Measurements from ENCODE around the gene YOD1.

Gene YOD1

DNA sequence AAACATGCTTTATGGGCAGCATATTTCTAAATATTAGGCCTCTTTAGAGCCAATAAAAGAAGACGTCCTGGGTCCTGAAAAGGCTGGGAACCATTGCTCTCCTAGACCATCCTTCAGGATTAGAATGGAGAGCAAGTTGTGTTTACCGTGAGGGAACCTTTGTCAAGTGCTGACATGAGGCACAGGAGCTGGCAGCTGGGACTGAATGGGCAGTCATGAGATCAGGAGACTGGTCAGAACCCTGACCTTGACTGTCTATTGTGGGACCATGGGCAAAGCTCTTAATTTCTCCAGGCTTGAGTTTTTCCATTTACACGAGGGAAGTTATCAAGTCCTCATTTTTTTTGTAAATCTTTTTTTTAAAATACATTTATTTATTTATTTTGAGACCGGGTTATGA lies 7.2 kb upstream of the YOD1 start:
- Histone ChIP-seq H3K9ac (ENCODE audit: low read length) (no peak overlapping the region), H2AK5ac (ENCODE audit: low read length) (no peak overlapping the region), H2BK15ac (replicated peaks; ENCODE audit: low read depth) (no peak overlapping the region), H4K8ac (ENCODE audit: low read depth, low read length) (no peak overlapping the region), H3K18ac (ENCODE audit: low read length) (no peak overlapping the region), H3K23ac (ENCODE audit: low read length) (no peak overlapping the region), H3K79me2 (ENCODE audit: control insufficient read depth, insufficient read depth, low read length) (no peaks in the 10 kb centered on the region), H2BK120ac (ENCODE audit: low read depth, low read length) (no peak overlapping the region), H3K4me1 (ENCODE audit: control insufficient read depth, low read depth, low read length) (no peaks in the 10 kb centered on the region), H3K4me2 (ENCODE audit: low read length) (no peak overlapping the region), H3K79me1 (ENCODE audit: low read length) (no peaks in the 10 kb centered on the region), H3K36me3 (ENCODE audit: control insufficient read depth, insufficient read depth, low read length) (no peaks in the 10 kb centered on the region), H4K5ac (ENCODE audit: low read length) (no peak overlapping the region), H3K4me3 (ENCODE audit: low read length) (no peak overlapping the region), H3K27ac (ENCODE audit: low read depth, low read length) (no peak overlapping the region), H3K27me3 (ENCODE audit: insufficient read depth, low read length, poor library complexity) (no peaks in the 10 kb centered on the region), H3K56ac (ENCODE audit: low read length) (no peak overlapping the region), H3K4ac (ENCODE audit: low read depth, low read length) (no peak overlapping the region), H2BK5ac (ENCODE audit: low read length) (no peak overlapping the region)
- no peak for DNase-seq
- WGBS (ENCODE audit: extremely low coverage, insufficient coverage, low lambda C conversion rate) = no CpG with 5 or more reads among the region's 4 CpGs

DNA sequence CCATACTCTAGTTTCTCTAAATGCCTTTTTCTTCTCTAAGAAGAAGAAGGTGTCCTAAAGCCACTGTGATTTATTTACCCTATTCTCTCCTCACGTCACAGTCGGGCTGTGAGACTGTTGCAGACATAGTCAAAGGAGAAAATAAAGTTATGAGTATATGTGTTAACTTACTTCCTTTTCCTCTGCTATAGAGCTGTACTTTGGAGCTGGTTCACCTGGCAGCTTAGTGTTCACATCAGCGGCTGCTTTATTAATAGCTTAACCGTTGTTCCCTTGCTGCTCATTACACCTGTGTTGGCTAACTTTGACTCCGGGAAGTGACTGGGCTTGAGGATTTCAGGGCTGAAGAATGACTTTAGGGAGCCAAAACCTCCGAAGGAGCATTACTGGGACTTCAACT lies 5.7 kb upstream of the YOD1 start:
- DNase-seq = no peak
- H3K36me3 ChIP-seq (ENCODE audit: control insufficient read depth, insufficient read depth, low read length) = no peaks in the 10 kb centered on the region
- no peaks in the 10 kb centered on the region for H3K4me1 ChIP-seq (ENCODE audit: control insufficient read depth, low read depth, low read length)
- no peak overlapping the region for H3K23ac ChIP-seq (ENCODE audit: low read length)
- H3K9ac ChIP-seq (ENCODE audit: low read length) = no peak overlapping the region
- no peak overlapping the region for H4K8ac ChIP-seq (ENCODE audit: low read depth, low read length)
- no peak overlapping the region for H3K27ac ChIP-seq (ENCODE audit: low read depth, low read length)
- H3K4ac ChIP-seq (ENCODE audit: low read depth, low read length) = no peak overlapping the region
- H3K4me3 ChIP-seq (ENCODE audit: low read length) = no peak overlapping the region
- H2AK5ac ChIP-seq (ENCODE audit: low read length) = no peak overlapping the region
- no peak overlapping the region for H3K56ac ChIP-seq (ENCODE audit: low read length)
- H2BK120ac ChIP-seq (ENCODE audit: low read depth, low read length) = no peak overlapping the region
- no peak overlapping the region for H3K18ac ChIP-seq (ENCODE audit: low read length)
- H3K27me3 ChIP-seq (ENCODE audit: insufficient read depth, low read length, poor library complexity) = no peaks in the 10 kb centered on the region
- no peaks in the 10 kb centered on the region for H3K79me1 ChIP-seq (ENCODE audit: low read length)
- no peak overlapping the region for H4K5ac ChIP-seq (ENCODE audit: low read length)
- no CpG with 5 or more reads among the region's 6 CpGs for WGBS (ENCODE audit: extremely low coverage, insufficient coverage, low lambda C conversion rate)
- H3K79me2 ChIP-seq (ENCODE audit: control insufficient read depth, insufficient read depth, low read length) = no peaks in the 10 kb centered on the region
- H2BK5ac ChIP-seq (ENCODE audit: low read length) = no peak overlapping the region
- H3K4me2 ChIP-seq (ENCODE audit: low read length) = no peak overlapping the region
- no peak overlapping the region for H2BK15ac ChIP-seq (replicated peaks; ENCODE audit: low read depth)

DNA sequence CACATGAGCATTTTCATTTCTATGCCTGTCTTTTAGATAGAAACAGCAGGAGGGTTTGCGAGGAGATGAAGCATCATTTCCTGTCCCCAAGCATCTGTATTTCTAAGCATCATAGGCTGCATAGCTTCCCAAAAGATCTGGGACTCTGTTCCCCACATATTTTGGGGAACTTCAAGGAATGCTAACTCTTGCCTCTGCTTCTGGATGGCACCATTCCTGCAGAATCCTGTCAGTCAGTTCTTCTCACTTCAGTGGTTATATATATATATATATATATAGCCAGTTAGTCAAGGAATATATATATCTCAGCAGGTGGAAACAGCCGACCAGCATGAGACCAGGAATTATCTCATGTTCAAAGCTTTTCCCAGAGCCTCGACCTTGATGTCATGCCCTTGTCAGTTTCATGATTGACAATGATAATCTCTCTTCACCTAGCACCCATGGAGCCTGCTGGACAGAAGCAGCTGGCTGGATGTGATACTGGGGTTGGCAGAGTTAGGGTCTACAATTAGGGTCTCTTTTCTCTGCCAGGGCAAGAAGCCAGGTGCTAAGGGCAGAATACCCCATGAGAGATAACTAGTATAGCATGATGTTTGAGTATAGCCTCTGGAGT lies 4.5 kb upstream of the YOD1 start:
- H2AK5ac ChIP-seq (ENCODE audit: low read length) = no peak overlapping the region
- no peak overlapping the region for H4K8ac ChIP-seq (ENCODE audit: low read depth, low read length)
- no peaks in the 10 kb centered on the region for H3K27me3 ChIP-seq (ENCODE audit: insufficient read depth, low read length, poor library complexity)
- no peaks in the 10 kb centered on the region for H3K79me1 ChIP-seq (ENCODE audit: low read length)
- no peak overlapping the region for H3K56ac ChIP-seq (ENCODE audit: low read length)
- H3K27ac ChIP-seq (ENCODE audit: low read depth, low read length) = no peak overlapping the region
- no peak overlapping the region for H3K23ac ChIP-seq (ENCODE audit: low read length)
- no peak overlapping the region for H2BK120ac ChIP-seq (ENCODE audit: low read depth, low read length)
- no peak overlapping the region for H3K4ac ChIP-seq (ENCODE audit: low read depth, low read length)
- WGBS (ENCODE audit: extremely low coverage, insufficient coverage, low lambda C conversion rate) = no CpG with 5 or more reads among the region's 3 CpGs
- no peak overlapping the region for H2BK5ac ChIP-seq (ENCODE audit: low read length)
- H3K9ac ChIP-seq (ENCODE audit: low read length) = no peak overlapping the region
- no peak for DNase-seq
- no peaks in the 10 kb centered on the region for H3K4me1 ChIP-seq (ENCODE audit: control insufficient read depth, low read depth, low read length)
- no peak overlapping the region for H3K18ac ChIP-seq (ENCODE audit: low read length)
- H3K4me3 ChIP-seq (ENCODE audit: low read length) = no peak overlapping the region
- H4K5ac ChIP-seq (ENCODE audit: low read length) = no peak overlapping the region
- no peak overlapping the region for H3K4me2 ChIP-seq (ENCODE audit: low read length)
- H2BK15ac ChIP-seq (replicated peaks; ENCODE audit: low read depth) = no peak overlapping the region
- H3K36me3 ChIP-seq (ENCODE audit: control insufficient read depth, insufficient read depth, low read length) = no peaks in the 10 kb centered on the region
- peaks cover under 1% of the 10 kb centered on the region for H3K79me2 ChIP-seq (ENCODE audit: control insufficient read depth, insufficient read depth, low read length)

DNA sequence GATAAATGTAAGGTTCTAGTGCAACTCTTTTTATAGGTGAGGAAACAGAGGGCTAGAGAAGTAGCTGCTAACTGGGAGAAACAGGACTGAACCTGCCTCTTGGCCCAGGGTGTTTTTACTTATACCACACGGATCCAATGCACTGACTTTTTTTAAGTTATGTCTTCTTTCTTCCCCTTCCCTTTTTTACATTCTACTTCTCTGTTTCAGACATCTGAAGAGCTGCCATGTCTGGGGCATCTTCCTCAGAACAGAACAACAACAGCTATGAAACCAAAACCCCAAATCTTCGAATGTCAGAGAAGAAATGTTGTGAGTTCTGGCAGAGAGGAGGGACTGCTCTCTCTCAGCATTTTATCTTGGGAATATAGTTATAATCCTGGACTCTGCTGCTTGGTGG lies 3.5 kb upstream of the YOD1 start:
- H4K8ac ChIP-seq (ENCODE audit: low read depth, low read length) = no peak overlapping the region
- no peak overlapping the region for H3K56ac ChIP-seq (ENCODE audit: low read length)
- H2AK5ac ChIP-seq (ENCODE audit: low read length) = no peak overlapping the region
- no peaks in the 10 kb centered on the region for H3K36me3 ChIP-seq (ENCODE audit: control insufficient read depth, insufficient read depth, low read length)
- H3K23ac ChIP-seq (ENCODE audit: low read length) = no peak overlapping the region
- H3K4ac ChIP-seq (ENCODE audit: low read depth, low read length) = no peak overlapping the region
- H3K9ac ChIP-seq (ENCODE audit: low read length) = no peak overlapping the region
- no peak for DNase-seq
- no peak overlapping the region for H3K27ac ChIP-seq (ENCODE audit: low read depth, low read length)
- no peak overlapping the region for H2BK15ac ChIP-seq (replicated peaks; ENCODE audit: low read depth)
- H3K4me2 ChIP-seq (ENCODE audit: low read length) = no peak overlapping the region
- peaks cover under 1% of the 10 kb centered on the region for H3K79me1 ChIP-seq (ENCODE audit: low read length)
- H3K18ac ChIP-seq (ENCODE audit: low read length) = no peak overlapping the region
- WGBS (ENCODE audit: extremely low coverage, insufficient coverage, low lambda C conversion rate) = no CpG with 5 or more reads among the region's 2 CpGs
- no peak overlapping the region for H3K4me3 ChIP-seq (ENCODE audit: low read length)
- H2BK5ac ChIP-seq (ENCODE audit: low read length) = no peak overlapping the region
- H2BK120ac ChIP-seq (ENCODE audit: low read depth, low read length) = no peak overlapping the region
- H3K4me1 ChIP-seq (ENCODE audit: control insufficient read depth, low read depth, low read length) = no peaks in the 10 kb centered on the region
- H3K27me3 ChIP-seq (ENCODE audit: insufficient read depth, low read length, poor library complexity) = no peaks in the 10 kb centered on the region
- H3K79me2 ChIP-seq (ENCODE audit: control insufficient read depth, insufficient read depth, low read length) = peaks cover 9% of the 10 kb centered on the region
- H4K5ac ChIP-seq (ENCODE audit: low read length) = no peak overlapping the region

DNA sequence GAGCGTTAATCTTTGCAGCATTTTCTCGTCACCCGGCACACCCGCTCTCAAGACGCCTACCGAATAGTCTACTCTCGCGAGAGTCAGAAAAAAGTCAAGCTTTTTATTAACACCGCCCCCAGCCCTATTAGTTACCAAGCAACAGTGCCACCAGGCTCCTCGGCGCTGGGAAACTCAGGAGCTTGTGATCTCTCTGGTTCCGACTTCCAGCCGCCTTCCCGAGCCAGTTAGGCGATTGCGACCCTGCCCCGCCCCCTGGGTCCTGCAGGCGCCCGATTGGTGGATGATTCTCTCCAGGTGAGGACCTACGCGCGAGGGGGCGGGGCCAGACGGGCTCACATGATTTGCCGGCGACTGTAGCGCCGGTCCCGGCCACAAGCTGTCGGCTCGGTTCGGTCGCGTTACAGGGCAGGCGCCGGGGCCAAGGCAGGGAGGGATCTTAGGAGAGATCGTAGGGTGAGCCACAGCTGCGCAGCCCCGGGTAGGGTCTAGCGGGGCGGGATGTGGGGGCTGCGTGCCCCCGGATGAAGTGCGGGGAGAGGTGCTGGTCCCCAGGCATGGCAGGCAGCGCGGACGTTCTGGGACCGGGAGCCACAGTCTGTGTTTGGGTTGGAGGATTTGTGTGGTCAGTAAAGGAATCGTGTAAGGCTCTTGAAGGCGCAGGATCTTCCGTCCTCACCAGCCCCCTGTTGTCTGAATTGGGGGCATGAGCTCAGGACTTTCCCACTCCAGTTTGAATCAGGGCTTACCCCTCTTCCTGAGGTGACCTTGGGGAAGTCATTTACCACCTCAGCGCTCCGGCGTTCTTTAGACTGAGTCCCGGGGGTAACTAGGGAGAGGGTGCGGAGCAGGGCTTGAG lies 2.1 kb upstream of the YOD1 start, which contains the start of gene PFKFB2:
TSS of gene PFKFB2 (plus strand) at position 365 of the 859 bp plus-strand sequence. CDS start 1,443 bp downstream, outside the sequence.
- peak within 1 kb of the TSS; percentile 78 for H3K4ac ChIP-seq (ENCODE audit: low read depth, low read length)
- no peaks in the 10 kb centered on the region for H3K27me3 ChIP-seq (ENCODE audit: insufficient read depth, low read length, poor library complexity)
- peak within 1 kb of the TSS; percentile 72 for H3K18ac ChIP-seq (ENCODE audit: low read length)
- H4K5ac ChIP-seq (ENCODE audit: low read length) = no peak within 1 kb of the TSS
- no peak within 1 kb of the TSS for H2BK120ac ChIP-seq (ENCODE audit: low read depth, low read length)
- peak within 1 kb of the TSS; percentile 88 for H3K9ac ChIP-seq (ENCODE audit: low read length)
- no peak within 1 kb of the TSS for H4K8ac ChIP-seq (ENCODE audit: low read depth, low read length)
- peaks cover 20% of the 10 kb centered on the region for H3K79me2 ChIP-seq (ENCODE audit: control insufficient read depth, insufficient read depth, low read length)
- peak within 1 kb of the TSS; percentile 94 for H3K56ac ChIP-seq (ENCODE audit: low read length)
- H3K79me1 ChIP-seq (ENCODE audit: low read length) = peaks cover 3% of the 10 kb centered on the region
- H2AK5ac ChIP-seq (ENCODE audit: low read length) = no peak within 1 kb of the TSS
- peak within 1 kb of the TSS; percentile 73 for H3K27ac ChIP-seq (ENCODE audit: low read depth, low read length)
- peak within 1 kb of the TSS; percentile 54 for H2BK5ac ChIP-seq (ENCODE audit: low read length)
- WGBS (ENCODE audit: extremely low coverage, insufficient coverage, low lambda C conversion rate) = no CpG with 5 or more reads among the region's 56 CpGs
- no peaks in the 10 kb centered on the region for H3K4me1 ChIP-seq (ENCODE audit: control insufficient read depth, low read depth, low read length)
- peak within 1 kb of the TSS; percentile 87 for H3K4me2 ChIP-seq (ENCODE audit: low read length)
- DNase-seq = peak; percentile 100
- H3K23ac ChIP-seq (ENCODE audit: low read length) = no peak within 1 kb of the TSS
- H2BK15ac ChIP-seq (replicated peaks; ENCODE audit: low read depth) = no peak within 1 kb of the TSS
- H3K36me3 ChIP-seq (ENCODE audit: control insufficient read depth, insufficient read depth, low read length) = peaks cover 3% of the 10 kb centered on the region
- peak within 1 kb of the TSS; percentile 78 for H3K4me3 ChIP-seq (ENCODE audit: low read length)

All from mesendoderm (in vitro differentiated cells).